Ascending aorta (tissue), 2 donors: ENCODE data around the gene STRN3. TPM values are rescaled to one million over a fixed set of nuclear protein-coding genes. Genes with fewer than 3 reads are reported as not detected.
"Not testable (repeated sequence)": the region's sequence is repeated elsewhere in the genome, so short reads cannot be mapped to it uniquely, and the experiment has no call there.

Source experiments
- DNase-seq, 2 donors: peaks; one replicate each; pipeline ENCODE4 v3.0.0-alpha.2; 2019; ENCODE audit warnings: low spot score in 2 of 2
- H3K27ac ChIP-seq, 2 donors: fragments of 200-600 bp; sonication (generic); one replicate each; pipeline ENCODE4 v1.5.1; 2016 to 2017; ENCODE audit warnings: mild to moderate bottlenecking in 1 of 2
- H3K27me3 ChIP-seq: fragments of 200-600 bp; sonication (generic); one replicate; pipeline ENCODE4 v1.5.1; 2017
- H3K36me3 ChIP-seq, 2 donors: fragments of 200-600 bp; sonication (generic); one replicate each; pipeline ENCODE4 v1.5.1; 2016
- H3K4me1 ChIP-seq, 2 donors: fragments of 200-600 bp; sonication (generic); one replicate each; pipeline ENCODE4 v1.5.1; 2016 to 2017; ENCODE audit warnings: mild to moderate bottlenecking in 1 of 2
- H3K4me3 ChIP-seq, 2 donors: fragments of 200-600 bp; sonication (generic); one replicate each; pipeline ENCODE4 v1.5.1; 2016 to 2017; ENCODE audit warnings: mild to moderate bottlenecking in 1 of 2
- H3K9me3 ChIP-seq, 2 donors: fragments of 200-600 bp; sonication (generic); one replicate each; pipeline ENCODE4 v1.5.1; 2016
- CTCF ChIP-seq, 3 experiments: fragments of 200-600 bp in 2 of 3; fragments of 450-650 bp in 1 of 3; sonication (generic) in 2 of 3; IDR thresholded peaks; one replicate each; pipeline ENCODE4 v1.5.1; 2016 to 2019; ENCODE audit warnings: antibody characterized with exemption in 3 of 3, mild to moderate bottlenecking in 1 of 3, moderate library complexity in 1 of 3
- intact Hi-C: fragments of 100-400 bp; cut with DNase I; formaldehyde crosslinking; loops from one replicate; pipeline ENCODE4 v1.15.1; 2023
- total RNA-seq: library from RNA; depleted of rRNA; stranded (reverse); fragments of >200 nt; gene quantifications from one replicate; pipeline ENCODE4 v1.1.0, GENCODE V29; 2016

Gene STRN3
- total RNA-seq, 1 donor from 2014 or later = 38.5 TPM

GRCh38 chr14:30908826-30909225, 117.4 kb downstream of the STRN3 start:
- Histone ChIP-seq H3K4me1 (no peaks in the 10 kb centered on the region), H3K27me3 (no peaks in the 10 kb centered on the region), H3K36me3 (peaks cover 31 to 61% of the 10 kb centered on the region in 2 donors), H3K4me3 (no peak overlapping the region), H3K9me3 (no peaks in the 10 kb centered on the region), H3K27ac (no peak overlapping the region)
- no peak for DNase-seq
- no peak for TF ChIP-seq CTCF (IDR thresholded peaks at IDR 0.05)
- intact Hi-C loops = loop anchor here (10.0 kb wide), 1 partner anchor 254 kb away; no protein-coding TSS in a partner anchor

- Histone ChIP-seq H3K36me3 (peaks cover 31 to 63% of the 10 kb centered on the region in 2 donors), H3K27ac (no peak overlapping the region), H3K9me3 (no peaks in the 10 kb centered on the region), H3K4me1 (no peaks in the 10 kb centered on the region), H3K4me3 (no peak overlapping the region), H3K27me3 (no peaks in the 10 kb centered on the region)
- intact Hi-C loops = loop anchor here (10.0 kb wide), 1 partner anchor 253 kb away; no protein-coding TSS in a partner anchor
- DNase-seq = no peak
- TF ChIP-seq CTCF (IDR thresholded peaks at IDR 0.05) = no peak
These were observed 118.5 kb downstream of the STRN3 start for GRCh38 chr14:30907659-30908057.

- no peak for DNase-seq
- peaks cover 31 to 67% of the 10 kb centered on the region in 2 donors for H3K36me3 ChIP-seq
- no peaks in the 10 kb centered on the region for H3K9me3 ChIP-seq
- peak in 1 of 3 experiments; percentile 19 for TF ChIP-seq CTCF (IDR thresholded peaks at IDR 0.05)
- intact Hi-C loops = loop anchor here (10.0 kb wide), 1 partner anchor 252 kb away; no protein-coding TSS in a partner anchor
- no peak overlapping the region for H3K27ac ChIP-seq
- no peak overlapping the region for H3K4me3 ChIP-seq
- H3K4me1 ChIP-seq = no peaks in the 10 kb centered on the region
- H3K27me3 ChIP-seq = no peaks in the 10 kb centered on the region
These were observed 119.2 kb downstream of the STRN3 start for GRCh38 chr14:30906752-30907658.

- no peak for TF ChIP-seq CTCF (IDR thresholded peaks at IDR 0.05)
- H3K27me3 ChIP-seq = no peaks in the 10 kb centered on the region
- intact Hi-C loops = loop anchor here (10.0 kb wide), 1 partner anchor 249 kb away; no protein-coding TSS in a partner anchor
- no peak overlapping the region for H3K4me3 ChIP-seq
- H3K27ac ChIP-seq = no peak overlapping the region
- H3K9me3 ChIP-seq = no peaks in the 10 kb centered on the region
- H3K36me3 ChIP-seq = peaks cover 19 to 50% of the 10 kb centered on the region in 2 donors
- H3K4me1 ChIP-seq = no peaks in the 10 kb centered on the region
- DNase-seq = no peak
These were observed 122.7 kb downstream of the STRN3 start for GRCh38 chr14:30903285-30904124.

GRCh38 chr14:30897121-30897520, 129.1 kb downstream of the STRN3 start:
- H3K27ac ChIP-seq, H3K9me3 ChIP-seq, H3K4me3 ChIP-seq, H3K27me3 ChIP-seq, H3K4me1 ChIP-seq, intact Hi-C loops, DNase-seq: not testable (repeated sequence)
- H3K36me3 ChIP-seq = peaks cover 5 to 11% of the 10 kb centered on the region in 2 donors
